SK-N-SH (cell line): ENCODE data around the gene TMEM72.

Experiments used
- CTCF ChIP-seq: fragments of 200-600 bp; sonication (generic); IDR thresholded peaks from 2 replicates; pipeline ENCODE4 v1.6.1; 2017; ENCODE audit warnings: antibody characterized with exemption, mild to moderate bottlenecking, moderate library complexity
- EZH2phosphoT487 ChIP-seq: fragments of 200-600 bp; sonication (generic); IDR thresholded peaks from 2 replicates; pipeline ENCODE4 v1.6.1; 2017; ENCODE audit warnings: low read depth, mixed run types, mild to moderate bottlenecking, antibody characterized with exemption, moderate library complexity, borderline replicate concordance
- FOXM1 ChIP-seq: IDR thresholded peaks from 2 replicates; pipeline ENCODE4 v1.4.0; 2012; ENCODE audit warnings: low read depth, mild to moderate bottlenecking
- MXI1 ChIP-seq: IDR thresholded peaks from 2 replicates; pipeline ENCODE4 v1.6.1; 2012; ENCODE audit warnings: mild to moderate bottlenecking, low read depth, low read length, improper control_type of control experiment
- PBX3 ChIP-seq: IDR thresholded peaks from 2 replicates; pipeline ENCODE4; 2012
- POLR2AphosphoS5 ChIP-seq: IDR thresholded peaks from 2 replicates; pipeline ENCODE4 v1.6.1; 2012; ENCODE audit warnings: low read depth, low read length
- RXRA ChIP-seq: IDR thresholded peaks from 2 replicates; pipeline ENCODE4 v1.4.0; 2012; ENCODE audit warnings: low read depth, mild to moderate bottlenecking, borderline replicate concordance
- USF1 ChIP-seq: IDR thresholded peaks from 2 replicates; pipeline ENCODE4 v1.4.0; 2012; ENCODE audit warnings: low read depth, borderline replicate concordance

- TF ChIP-seq CTCF (no peak), RXRA (no peak), USF1 (no peak), EZH2phosphoT487 (no peak), POLR2AphosphoS5 (no peak), FOXM1 (no peak), PBX3 (no peak), MXI1 (no peak)
These were observed 44.4 kb downstream of the TMEM72 start for GRCh38 chr10:44955413-44956070.
